ENCODE measurements around the gene NUP133.
A peak's percentile ranks its signal among the peaks of the same experiment; 100 is the strongest.

NUP133 gene

GRCh38 chr1:229507951-229508822 lies at the start of gene NUP133:
TSS of gene NUP133 (minus strand) at chr1:229508341. CDS start at chr1:229508249, 92 bp downstream.
- Mint-ChIP-seq H3K4me1 (ENCODE audit: low read depth) (peaks cover 12% of the 10 kb centered on the region), H3K27me3 (peaks cover 2% of the 10 kb centered on the region), H3K4me3 (peak within 1 kb of the TSS; percentile 79), H3K27ac (peak within 1 kb of the TSS; percentile 94), H3K36me3 (ENCODE audit: low read depth) (peaks cover 8% of the 10 kb centered on the region), H3K9me3 (no peaks in the 10 kb centered on the region)
- intact Hi-C loops (cut with micrococcal nuclease): loop anchor here (1.0 to 5.0 kb wide), 3 partner anchors 118 to 236 kb away; partner anchors contain the start of genes CCSAP, RAB4A, TAF5L and URB2

GRCh38 chr1:229557200-229557850 lies 49.2 kb upstream of the NUP133 start:
- intact Hi-C loops (cut with micrococcal nuclease): loop anchor here (5.0 kb wide), 1 partner anchor 510 kb away; the partner anchor contains the start of gene GALNT2
- H3K4me3 Mint-ChIP-seq: peak overlapping the region; percentile 85
- H3K36me3 Mint-ChIP-seq (ENCODE audit: low read depth): peaks cover 18% of the 10 kb centered on the region
- no peaks in the 10 kb centered on the region for H3K9me3 Mint-ChIP-seq
- H3K27ac Mint-ChIP-seq: peak overlapping the region; percentile 76
- H3K27me3 Mint-ChIP-seq: no peaks in the 10 kb centered on the region
- H3K4me1 Mint-ChIP-seq (ENCODE audit: low read depth): peaks cover 52% of the 10 kb centered on the region

- H3K4me1 Mint-ChIP-seq (ENCODE audit: low read depth): peaks cover 62% of the 10 kb centered on the region
- intact Hi-C loops (cut with micrococcal nuclease): loop anchor here (5.0 kb wide), 1 partner anchor 512 kb away; the partner anchor contains the start of gene GALNT2
Measured at GRCh38 chr1:229554886-229555621, 46.9 kb upstream of the NUP133 start.

GRCh38 chr1:229553621-229554130 lies 45.5 kb upstream of the NUP133 start:
- Mint-ChIP-seq H3K9me3 (no peaks in the 10 kb centered on the region), H3K27ac (no peak overlapping the region), H3K4me3 (no peak overlapping the region), H3K27me3 (no peaks in the 10 kb centered on the region), H3K36me3 (ENCODE audit: low read depth) (peaks cover 24% of the 10 kb centered on the region), H3K4me1 (ENCODE audit: low read depth) (peaks cover 52% of the 10 kb centered on the region)
- intact Hi-C loops (cut with micrococcal nuclease): no loop called here

More at GRCh38 chr1:229554886-229555621, 46.9 kb upstream of the NUP133 start:
- Mint-ChIP-seq H3K9me3 (no peaks in the 10 kb centered on the region), H3K27ac (peak overlapping the region; percentile 9), H3K4me3 (no peak overlapping the region), H3K36me3 (ENCODE audit: low read depth) (peaks cover 18% of the 10 kb centered on the region), H3K27me3 (no peaks in the 10 kb centered on the region)

GRCh38 chr1:229552732-229553131 lies 44.6 kb upstream of the NUP133 start:
- Mint-ChIP-seq H3K27ac (no peak overlapping the region), H3K9me3 (no peaks in the 10 kb centered on the region), H3K4me1 (ENCODE audit: low read depth) (peaks cover 52% of the 10 kb centered on the region), H3K36me3 (ENCODE audit: low read depth) (peaks cover 32% of the 10 kb centered on the region), H3K4me3 (no peak overlapping the region), H3K27me3 (no peaks in the 10 kb centered on the region)
- intact Hi-C loops (cut with micrococcal nuclease): no loop called here

GRCh38 chr1:229550812-229551567 lies 42.8 kb upstream of the NUP133 start:
- intact Hi-C loops (cut with micrococcal nuclease): no loop called here
- Mint-ChIP-seq H3K27ac (peak overlapping the region; percentile 3), H3K9me3 (no peaks in the 10 kb centered on the region), H3K36me3 (ENCODE audit: low read depth) (peaks cover 39% of the 10 kb centered on the region), H3K4me3 (no peak overlapping the region), H3K27me3 (no peaks in the 10 kb centered on the region), H3K4me1 (ENCODE audit: low read depth) (peaks cover 38% of the 10 kb centered on the region)

GRCh38 chr1:229547542-229547941 lies 39.4 kb upstream of the NUP133 start:
- intact Hi-C loops (cut with micrococcal nuclease): no loop called here
- peaks cover 68% of the 10 kb centered on the region for H3K36me3 Mint-ChIP-seq (ENCODE audit: low read depth)
- no peaks in the 10 kb centered on the region for H3K9me3 Mint-ChIP-seq
- no peaks in the 10 kb centered on the region for H3K27me3 Mint-ChIP-seq
- H3K27ac Mint-ChIP-seq: no peak overlapping the region
- no peak overlapping the region for H3K4me3 Mint-ChIP-seq
- H3K4me1 Mint-ChIP-seq (ENCODE audit: low read depth): peaks cover 12% of the 10 kb centered on the region

- no peak overlapping the region for H3K27ac Mint-ChIP-seq
- H3K9me3 Mint-ChIP-seq: no peaks in the 10 kb centered on the region
- intact Hi-C loops (cut with micrococcal nuclease): no loop called here
- H3K36me3 Mint-ChIP-seq (ENCODE audit: low read depth): peaks cover 94% of the 10 kb centered on the region
- no peaks in the 10 kb centered on the region for H3K4me1 Mint-ChIP-seq (ENCODE audit: low read depth)
- H3K27me3 Mint-ChIP-seq: no peaks in the 10 kb centered on the region
- no peak overlapping the region for H3K4me3 Mint-ChIP-seq
Measured at GRCh38 chr1:229544587-229544986, 36.4 kb upstream of the NUP133 start.

GRCh38 chr1:229539863-229540506 lies 31.8 kb upstream of the NUP133 start:
- Mint-ChIP-seq H3K36me3 (ENCODE audit: low read depth) (peaks cover 95% of the 10 kb centered on the region), H3K9me3 (no peaks in the 10 kb centered on the region), H3K4me1 (ENCODE audit: low read depth) (peaks cover 6% of the 10 kb centered on the region), H3K27ac (no peak overlapping the region), H3K27me3 (no peaks in the 10 kb centered on the region), H3K4me3 (no peak overlapping the region)
- intact Hi-C loops (cut with micrococcal nuclease): no loop called here

GRCh38 chr1:229538945-229539344 lies 30.8 kb upstream of the NUP133 start:
- Mint-ChIP-seq H3K36me3 (ENCODE audit: low read depth) (peaks cover 92% of the 10 kb centered on the region), H3K9me3 (no peaks in the 10 kb centered on the region), H3K27me3 (no peaks in the 10 kb centered on the region), H3K27ac (no peak overlapping the region), H3K4me3 (no peak overlapping the region), H3K4me1 (ENCODE audit: low read depth) (peaks cover 6% of the 10 kb centered on the region)
- intact Hi-C loops (cut with micrococcal nuclease): no loop called here

GRCh38 chr1:229537894-229538293 lies 29.8 kb upstream of the NUP133 start:
- no peak overlapping the region for H3K27ac Mint-ChIP-seq
- intact Hi-C loops (cut with micrococcal nuclease): no loop called here
- peaks cover 6% of the 10 kb centered on the region for H3K4me1 Mint-ChIP-seq (ENCODE audit: low read depth)
- H3K36me3 Mint-ChIP-seq (ENCODE audit: low read depth): peaks cover 92% of the 10 kb centered on the region
- no peak overlapping the region for H3K4me3 Mint-ChIP-seq
- H3K9me3 Mint-ChIP-seq: no peaks in the 10 kb centered on the region
- H3K27me3 Mint-ChIP-seq: no peaks in the 10 kb centered on the region

GRCh38 chr1:229536982-229537381 lies 28.8 kb upstream of the NUP133 start:
- Mint-ChIP-seq H3K36me3 (ENCODE audit: low read depth) (peaks cover 90% of the 10 kb centered on the region), H3K27ac (no peak overlapping the region), H3K27me3 (no peaks in the 10 kb centered on the region), H3K4me1 (ENCODE audit: low read depth) (peaks cover 6% of the 10 kb centered on the region), H3K4me3 (no peak overlapping the region), H3K9me3 (no peaks in the 10 kb centered on the region)
- intact Hi-C loops (cut with micrococcal nuclease): no loop called here

- Mint-ChIP-seq H3K4me3 (no peak overlapping the region), H3K4me1 (ENCODE audit: low read depth) (peaks cover 6% of the 10 kb centered on the region), H3K27me3 (no peaks in the 10 kb centered on the region), H3K9me3 (no peaks in the 10 kb centered on the region), H3K36me3 (ENCODE audit: low read depth) (peaks cover 88% of the 10 kb centered on the region), H3K27ac (no peak overlapping the region)
- intact Hi-C loops (cut with micrococcal nuclease): no loop called here
Measured at GRCh38 chr1:229535230-229535629, 27.1 kb upstream of the NUP133 start.
